ENCODE results near the gene BCAS1.

BCAS1 gene

GRCh38 chr20:54047048-54047447 is 23.3 kb downstream of the BCAS1 start:
- no peak for DNase-seq

- no peak for DNase-seq
These were observed 26.2 kb downstream of the BCAS1 start for GRCh38 chr20:54044156-54044555.

GRCh38 chr20:54043076-54043967 is 27.1 kb downstream of the BCAS1 start:
- no peak for DNase-seq

GRCh38 chr20:54042021-54042420 is 28.4 kb downstream of the BCAS1 start:
- DNase-seq = no peak

GRCh38 chr20:54041336-54041735 is 29.1 kb downstream of the BCAS1 start:
- no peak for DNase-seq

GRCh38 chr20:54040531-54040930 is 29.9 kb downstream of the BCAS1 start:
- no peak for DNase-seq

- no peak for DNase-seq
These were observed 31.4 kb downstream of the BCAS1 start for GRCh38 chr20:54038961-54039360.

GRCh38 chr20:54037525-54037924 is 32.9 kb downstream of the BCAS1 start:
- no peak for DNase-seq

- DNase-seq = no peak
These were observed 40.8 kb downstream of the BCAS1 start for GRCh38 chr20:54029643-54030042.

- no peak for DNase-seq
These were observed 41.2 kb downstream of the BCAS1 start for GRCh38 chr20:54029176-54029575.

GRCh38 chr20:54028276-54029011 is 42.0 kb downstream of the BCAS1 start:
- DNase-seq = no peak

- DNase-seq = no peak
These were observed 42.7 kb downstream of the BCAS1 start for GRCh38 chr20:54027704-54028103.

GRCh38 chr20:54026295-54027064 is 43.9 kb downstream of the BCAS1 start:
- no peak for DNase-seq

- no peak for DNase-seq
These were observed 45.1 kb downstream of the BCAS1 start for GRCh38 chr20:54025251-54025771.

- DNase-seq = no peak
These were observed 47.0 kb downstream of the BCAS1 start for GRCh38 chr20:54023406-54023805.

GRCh38 chr20:54021446-54022235 is 48.8 kb downstream of the BCAS1 start:
- DNase-seq = no peak

- DNase-seq = no peak
These were observed 49.5 kb downstream of the BCAS1 start for GRCh38 chr20:54020868-54021267.

- no peak for DNase-seq
These were observed 50.0 kb downstream of the BCAS1 start for GRCh38 chr20:54020348-54020747.

GRCh38 chr20:54019585-54019984 is 50.8 kb downstream of the BCAS1 start:
- DNase-seq = no peak

- no peak for DNase-seq
These were observed 51.3 kb downstream of the BCAS1 start for GRCh38 chr20:54019127-54019526.

- no peak for DNase-seq
These were observed 52.5 kb downstream of the BCAS1 start for GRCh38 chr20:54017846-54018245.

- DNase-seq = no peak
These were observed 54.9 kb downstream of the BCAS1 start for GRCh38 chr20:54015496-54015895.
